Measurements from ENCODE around the gene STK4. TPM values are rescaled to one million over a fixed set of nuclear protein-coding genes. Genes with fewer than 3 reads are reported as not detected.

The STK4 gene
- polyA plus RNA-seq, 1 donor from 2014 or later: 14.0 TPM

- no peaks in the 10 kb centered on the region for H3K79me2 ChIP-seq (replicated peaks; ENCODE audit: insufficient read depth, low read length)
- no peaks in the 10 kb centered on the region for H3K9me2 ChIP-seq (ENCODE audit: insufficient read depth, low read length)
- no peaks in the 10 kb centered on the region for H3K9me3 ChIP-seq (ENCODE audit: low read length)
- H3K4me2 ChIP-seq (ENCODE audit: low read length): no peak overlapping the region
- no peak overlapping the region for H3K4me3 ChIP-seq (ENCODE audit: low read length)
- no peak overlapping the region for H3K27ac ChIP-seq (ENCODE audit: low read length)
- H4K20me1 ChIP-seq (ENCODE audit: insufficient read depth): no peaks in the 10 kb centered on the region
- TF ChIP-seq TAF1 (IDR thresholded peaks at IDR 0.05; ENCODE audit: low read depth): no peak
- no peak for TF ChIP-seq SMC3 (conservative IDR thresholded peaks at IDR 0.05; ENCODE audit: poor library complexity)
- no peak for TF ChIP-seq EZH2 (IDR thresholded peaks at IDR 0.05; ENCODE audit: borderline replicate concordance, insufficient read depth, low read length, poor library complexity, severe bottlenecking)
- TF ChIP-seq POLR2AphosphoS5 (IDR thresholded peaks at IDR 0.05): no peak
- TF ChIP-seq CTCF (IDR thresholded peaks at IDR 0.05; ENCODE audit: poor library complexity, severe bottlenecking): no peak
- TF ChIP-seq MXI1 (conservative IDR thresholded peaks at IDR 0.05; ENCODE audit: poor library complexity, severe bottlenecking): no peak
- no peak for TF ChIP-seq RAD21 (conservative IDR thresholded peaks at IDR 0.05)
- no peak for TF ChIP-seq EP300 (conservative IDR thresholded peaks at IDR 0.05; ENCODE audit: poor library complexity, severe bottlenecking)
- TF ChIP-seq REST (IDR thresholded peaks at IDR 0.05; ENCODE audit: borderline replicate concordance): no peak
- peaks cover 4% of the 10 kb centered on the region for H3K36me3 ChIP-seq (ENCODE audit: insufficient read depth, low read length)
- H3K27me3 ChIP-seq (ENCODE audit: insufficient read depth, low read depth, low read length): no peaks in the 10 kb centered on the region
- H2AFZ ChIP-seq (ENCODE audit: low read depth, low read length): no peak overlapping the region
- no peaks in the 10 kb centered on the region for H3F3A ChIP-seq (ENCODE audit: insufficient read depth, low read length, poor library complexity, severe bottlenecking)
- no peak overlapping the region for H3K9ac ChIP-seq (ENCODE audit: low read length)
These were observed 15.6 kb downstream of the STK4 start for GRCh38 chr20:44981736-44982406.

- no peaks in the 10 kb centered on the region for H3F3A ChIP-seq (ENCODE audit: insufficient read depth, low read length, poor library complexity, severe bottlenecking)
- H3K9me3 ChIP-seq (ENCODE audit: low read length): no peaks in the 10 kb centered on the region
- H3K27ac ChIP-seq (ENCODE audit: low read length): no peak overlapping the region
- H3K9ac ChIP-seq (ENCODE audit: low read length): no peak overlapping the region
- no peaks in the 10 kb centered on the region for H3K27me3 ChIP-seq (ENCODE audit: insufficient read depth, low read depth, low read length)
- H2AFZ ChIP-seq (ENCODE audit: low read depth, low read length): no peak overlapping the region
- TF ChIP-seq CTCF (IDR thresholded peaks at IDR 0.05; ENCODE audit: poor library complexity, severe bottlenecking) (no peak), TAF1 (IDR thresholded peaks at IDR 0.05; ENCODE audit: low read depth) (no peak), REST (IDR thresholded peaks at IDR 0.05; ENCODE audit: borderline replicate concordance) (no peak), POLR2AphosphoS5 (IDR thresholded peaks at IDR 0.05) (no peak), EP300 (conservative IDR thresholded peaks at IDR 0.05; ENCODE audit: poor library complexity, severe bottlenecking) (no peak), EZH2 (IDR thresholded peaks at IDR 0.05; ENCODE audit: borderline replicate concordance, insufficient read depth, low read length, poor library complexity, severe bottlenecking) (no peak), SMC3 (conservative IDR thresholded peaks at IDR 0.05; ENCODE audit: poor library complexity) (no peak)
- H3K36me3 ChIP-seq (ENCODE audit: insufficient read depth, low read length): peaks cover 4% of the 10 kb centered on the region
- no peak overlapping the region for H3K4me2 ChIP-seq (ENCODE audit: low read length)
- no peaks in the 10 kb centered on the region for H3K79me2 ChIP-seq (replicated peaks; ENCODE audit: insufficient read depth, low read length)
- H3K4me3 ChIP-seq (ENCODE audit: low read length): no peak overlapping the region
- H3K9me2 ChIP-seq (ENCODE audit: insufficient read depth, low read length): no peaks in the 10 kb centered on the region
- H4K20me1 ChIP-seq (ENCODE audit: insufficient read depth): no peaks in the 10 kb centered on the region
These were observed 16.9 kb downstream of the STK4 start for GRCh38 chr20:44983093-44983674.
